NCI-H2081 treated with DMSO at 0.1 percent for 48 hours (cell line): ENCODE results near the gene DOCK10.

Experiments
- DNase-seq: peaks from one replicate; lab custom pipeline; 2025; lab: John Stamatoyannopoulos, UW

The DOCK10 gene

DNA sequence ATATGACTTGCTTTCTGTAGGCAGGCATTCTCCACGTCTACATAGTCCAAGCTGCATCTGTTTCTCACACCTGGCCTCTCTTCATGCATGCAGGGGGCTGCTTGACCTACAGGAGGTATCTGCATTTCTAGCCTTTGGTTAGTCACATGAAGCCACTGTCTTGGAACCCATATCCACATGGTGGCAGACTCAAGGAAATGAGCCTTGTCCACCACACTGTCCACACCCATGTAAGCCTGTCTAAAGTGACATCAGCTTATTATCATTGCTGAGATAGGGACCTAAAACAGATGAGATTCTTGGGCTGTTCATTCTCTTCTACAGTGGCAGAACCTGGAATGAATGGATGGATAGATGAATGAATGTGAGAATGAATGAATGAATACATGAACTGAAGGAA lies 160.4 kb downstream of the DOCK10 start:
- DNase-seq: no peak

DNA sequence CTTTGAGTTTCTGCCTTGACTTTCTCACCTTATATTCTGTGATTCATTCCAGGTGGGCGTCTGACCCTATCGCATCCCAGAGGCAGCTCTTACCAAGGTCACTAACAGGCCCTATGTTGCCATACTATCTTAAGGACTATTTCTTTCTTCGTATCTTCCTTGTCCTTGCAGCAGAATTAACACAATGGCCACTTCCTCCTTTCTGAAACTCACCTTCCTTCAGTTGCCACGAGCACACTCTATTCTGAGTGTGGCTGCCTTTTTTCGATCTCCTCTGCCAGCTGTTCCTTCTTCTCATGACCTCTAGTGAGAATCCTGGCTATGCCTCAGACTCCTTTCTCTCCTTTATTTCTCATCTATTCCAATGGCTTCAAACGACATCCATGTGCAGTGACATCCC lies 165.7 kb downstream of the DOCK10 start:
- no peak for DNase-seq

DNA sequence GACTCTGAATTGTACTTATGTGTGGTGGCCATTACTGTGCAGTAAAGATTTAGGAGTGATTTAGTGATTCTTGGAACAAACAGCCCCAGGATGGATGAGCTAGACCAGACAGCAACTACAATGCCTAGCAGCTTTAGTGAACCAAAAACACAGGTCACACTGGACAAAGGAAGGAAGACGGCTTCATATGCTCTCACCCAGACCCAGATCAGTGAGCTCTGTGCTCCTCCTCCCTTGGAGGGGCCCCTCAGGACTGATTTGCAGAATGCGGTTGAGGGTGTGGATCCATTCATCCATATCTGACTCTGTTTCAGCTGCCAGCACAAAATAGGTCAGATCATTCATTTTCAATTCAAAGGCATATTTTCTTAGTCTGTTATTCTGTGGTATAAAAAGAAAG lies 166.4 kb downstream of the DOCK10 start:
- DNase-seq: no peak

DNA sequence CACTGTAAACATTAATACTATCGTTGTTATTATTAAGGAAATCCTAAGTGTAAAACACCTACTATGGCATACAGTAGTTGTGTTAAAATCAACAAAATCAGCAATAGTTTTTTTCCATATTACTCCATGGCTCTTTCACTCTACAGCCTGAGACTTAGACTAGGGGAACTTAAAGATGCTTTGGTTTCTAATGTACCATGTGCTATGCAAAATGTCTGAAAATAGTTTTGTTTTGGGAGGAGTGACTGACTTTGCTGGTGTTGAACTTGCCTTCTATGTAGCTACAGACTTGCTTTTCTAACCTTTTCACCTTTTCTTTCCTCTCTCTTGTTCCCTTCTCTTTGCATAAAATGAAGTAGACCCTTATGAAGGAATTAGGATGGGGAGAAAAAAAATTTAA lies 167.1 kb downstream of the DOCK10 start:
- no peak for DNase-seq

DNA sequence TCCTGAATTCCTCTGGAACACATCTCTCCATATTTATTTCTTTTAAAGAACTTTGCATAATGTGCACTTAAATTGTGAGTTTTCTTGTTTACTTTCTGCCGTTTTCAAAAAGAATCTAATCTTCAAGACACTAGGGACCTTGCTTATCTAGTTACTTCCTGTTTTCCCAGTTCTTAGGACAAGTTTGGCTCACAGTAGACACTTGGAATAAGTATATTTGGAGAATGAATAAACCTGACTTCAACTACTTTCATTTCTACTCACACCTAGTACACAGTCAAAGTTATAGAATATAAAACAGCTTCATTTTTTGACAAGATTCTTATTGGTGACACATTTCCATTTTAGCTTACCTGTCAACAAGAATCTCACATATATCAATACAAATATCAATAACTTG lies 170.5 kb downstream of the DOCK10 start:
- DNase-seq: no peak

DNA sequence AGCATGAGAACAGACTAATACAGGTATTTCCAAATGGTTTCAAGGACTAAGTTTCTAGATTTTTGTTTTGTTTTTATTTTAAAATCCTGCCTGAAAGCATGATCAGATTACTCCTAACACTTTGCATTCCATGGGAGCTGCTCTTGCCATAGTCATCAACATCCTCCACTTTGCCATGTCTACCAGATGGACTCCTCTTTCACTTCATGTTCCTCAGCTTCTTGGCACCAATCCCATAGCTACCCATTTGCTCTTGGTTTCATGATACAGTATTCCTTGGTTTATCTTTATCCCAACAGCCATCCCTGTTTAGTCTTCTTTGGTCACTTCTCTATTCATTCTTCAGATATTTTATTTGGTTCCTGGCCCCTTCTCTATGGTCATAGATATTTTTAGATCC lies 171.9 kb downstream of the DOCK10 start:
- no peak for DNase-seq

DNA sequence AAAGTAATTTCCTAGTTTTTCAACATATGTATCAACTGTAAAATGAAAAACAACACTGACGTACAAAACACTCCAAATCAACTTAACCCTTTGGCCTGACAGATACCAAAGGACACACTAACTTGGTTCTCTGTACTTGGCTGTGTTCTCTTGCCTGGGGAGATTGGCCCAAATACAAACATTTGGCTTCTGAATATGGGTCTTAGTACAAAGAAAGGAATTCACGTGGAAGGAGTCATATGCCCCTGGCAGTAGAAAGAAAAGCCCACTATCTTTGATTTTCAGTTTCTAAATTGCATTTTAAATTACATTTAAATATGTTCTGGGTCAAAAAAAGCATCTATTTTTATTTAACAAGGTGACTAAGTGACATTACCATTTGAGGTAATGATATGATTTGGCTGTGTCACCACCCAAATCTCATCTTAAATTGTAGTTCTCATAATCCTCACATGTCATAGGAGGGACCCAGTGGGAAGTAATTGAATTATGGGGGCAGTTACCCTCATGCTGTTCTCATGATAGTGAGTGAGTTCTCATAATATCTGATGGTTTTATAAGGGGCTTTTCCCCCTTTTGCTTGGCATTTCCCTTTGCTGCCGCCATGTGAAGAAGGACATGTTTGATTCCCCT lies 172.6 kb downstream of the DOCK10 start:
- DNase-seq: no peak

DNA sequence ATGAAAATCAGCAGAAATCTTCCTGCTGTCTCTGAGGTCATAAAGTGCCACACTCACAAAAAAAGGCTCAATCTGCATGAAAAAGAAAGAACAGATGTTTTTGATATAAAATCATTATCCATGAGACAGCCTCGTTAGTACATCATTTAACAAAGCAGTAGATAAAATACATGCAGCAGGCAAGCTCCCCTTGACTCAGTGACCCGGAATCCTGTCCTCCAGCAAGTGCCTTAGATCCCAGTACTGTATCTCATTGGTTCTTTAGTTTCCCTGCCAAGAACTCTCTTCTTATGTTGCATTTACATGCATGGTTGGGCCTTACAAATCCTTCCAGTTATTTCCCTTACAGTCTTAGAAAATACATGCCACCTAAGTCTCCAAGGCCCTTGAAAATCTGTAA lies 177.3 kb downstream of the DOCK10 start:
- DNase-seq: no peak

DNA sequence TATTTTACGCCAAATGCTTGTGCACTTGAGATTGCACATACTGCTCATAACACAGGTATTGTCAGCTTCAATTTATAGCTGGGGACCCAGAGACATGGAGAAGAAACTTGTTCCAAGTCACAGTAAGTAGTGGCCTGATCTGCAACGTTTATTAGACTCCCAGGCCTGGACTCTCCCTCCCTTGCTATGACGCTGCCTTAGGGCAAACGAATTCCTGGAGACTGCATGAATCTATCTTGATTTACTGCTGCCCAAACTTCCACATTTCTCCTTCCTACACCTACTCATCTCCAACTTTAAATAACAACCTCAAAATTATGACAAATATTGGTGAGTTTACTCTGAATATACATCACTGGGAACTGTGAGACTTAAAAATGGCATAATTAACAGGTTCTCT lies 181.0 kb downstream of the DOCK10 start:
- DNase-seq: no peak

DNA sequence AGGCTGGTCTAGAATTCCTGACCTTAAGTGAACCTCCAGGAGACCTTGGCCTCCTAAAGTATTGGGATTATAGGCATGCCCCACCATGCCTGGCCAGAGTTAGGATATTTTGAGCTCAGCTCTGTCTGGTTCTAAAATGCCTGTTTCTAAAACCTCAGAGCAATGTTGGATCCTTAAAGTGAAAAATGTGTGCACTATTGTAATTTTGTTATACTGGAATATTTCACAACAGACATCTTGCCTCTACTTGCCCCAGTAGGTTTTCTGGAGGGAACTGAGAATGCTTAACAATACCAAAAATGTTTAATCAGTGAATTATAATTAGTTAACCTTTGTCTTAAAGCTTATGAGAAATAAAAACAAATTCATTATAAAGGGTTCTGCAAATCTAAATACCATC lies 181.5 kb downstream of the DOCK10 start:
- DNase-seq: no peak

DNA sequence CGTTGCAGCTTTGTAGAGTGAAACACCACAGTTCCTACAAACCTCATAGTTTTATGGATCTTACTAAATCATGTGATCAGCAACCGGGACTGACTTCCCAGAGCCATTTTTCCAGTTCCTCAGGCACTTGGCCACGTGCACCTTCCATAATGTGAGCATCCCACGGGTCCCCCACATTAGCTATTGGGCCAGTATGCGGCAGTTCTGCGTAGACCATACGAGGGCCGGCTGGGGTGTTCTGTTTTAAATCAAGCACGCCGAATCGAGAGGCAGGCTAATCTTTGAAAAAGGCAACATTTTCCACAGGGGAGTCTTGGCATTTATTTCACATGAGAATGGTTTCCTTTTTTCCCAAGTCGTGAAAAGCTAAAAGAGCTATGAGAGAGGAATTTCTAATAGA lies 190.5 kb downstream of the DOCK10 start:
- no peak for DNase-seq

DNA sequence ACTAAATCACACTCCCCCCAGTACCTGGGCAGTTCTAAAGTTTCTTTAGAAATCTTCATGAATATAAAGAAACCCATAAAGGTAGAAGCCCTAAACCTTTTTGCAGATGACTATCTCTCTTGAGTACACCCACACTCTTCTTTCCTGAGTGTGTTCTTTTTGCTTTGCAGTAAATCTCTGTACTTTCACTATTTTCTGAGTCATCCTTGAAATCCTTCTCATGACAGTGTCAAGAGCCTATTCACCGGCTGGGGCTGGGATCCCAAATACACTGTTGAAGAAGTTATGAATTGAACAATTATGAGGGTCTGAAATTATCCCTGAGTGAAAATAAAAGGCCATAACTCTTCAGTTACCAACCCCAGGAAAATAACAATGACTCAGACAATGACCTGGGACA lies 192.2 kb downstream of the DOCK10 start:
- no peak for DNase-seq

DNA sequence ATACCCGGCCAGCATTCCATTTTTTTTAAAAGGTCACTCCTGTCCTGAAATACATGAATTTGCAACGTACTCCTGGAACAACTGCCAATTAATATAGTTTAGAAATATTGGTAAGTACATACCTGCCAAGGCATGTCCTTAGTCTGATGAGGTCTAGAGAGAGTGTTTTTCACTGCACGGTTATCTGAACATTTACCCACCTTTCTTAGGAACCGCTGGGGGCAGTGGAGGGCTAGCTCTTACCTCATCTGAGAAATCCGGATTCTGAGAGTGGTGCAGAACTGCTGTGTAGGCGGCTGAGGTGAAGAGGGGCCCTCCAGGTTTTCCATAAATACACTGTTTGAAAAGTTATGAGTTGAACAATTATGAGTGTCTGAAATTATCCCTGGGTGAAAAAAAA lies 193.0 kb downstream of the DOCK10 start:
- DNase-seq: no peak

DNA sequence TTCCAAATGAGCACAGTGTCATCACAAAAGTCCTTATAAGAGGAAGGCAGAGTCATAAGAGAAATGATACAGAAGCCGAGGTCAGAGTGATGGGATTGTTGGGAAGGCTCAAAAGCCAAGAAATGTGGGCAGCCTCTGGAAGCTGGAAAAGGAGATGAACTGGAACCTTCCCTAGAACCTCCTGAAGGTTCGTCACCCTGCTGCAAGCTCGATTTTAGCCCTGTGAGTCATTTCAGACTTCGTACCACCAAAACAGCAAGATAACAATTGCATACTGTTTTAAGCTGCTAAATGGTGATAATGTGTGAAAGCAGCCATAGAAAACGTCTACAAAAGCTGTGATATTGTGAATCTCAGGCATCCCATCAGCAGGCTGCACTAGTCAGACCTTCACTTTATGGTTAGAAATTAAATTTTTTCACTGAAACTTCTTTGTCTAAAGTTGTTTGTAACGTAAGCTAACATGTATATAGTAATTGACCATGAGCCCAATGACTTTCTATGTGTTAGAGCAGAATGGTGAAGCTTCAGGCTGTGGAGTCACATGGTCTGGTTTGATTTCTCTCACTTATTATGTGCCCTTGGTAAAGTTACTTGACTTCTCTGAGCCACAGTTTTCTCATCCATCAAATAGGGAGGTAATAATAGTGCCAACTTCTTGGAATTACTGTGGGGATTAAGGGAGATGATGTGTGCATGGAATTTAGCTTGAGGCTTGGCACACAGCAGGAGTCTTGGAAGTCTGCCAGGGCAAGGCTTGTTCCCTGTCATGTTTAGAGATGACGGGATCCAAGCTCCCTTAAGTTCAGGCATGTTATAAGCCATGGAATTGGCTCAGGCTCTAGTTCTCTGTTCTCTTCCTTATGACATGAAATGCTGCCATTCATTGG lies 194.1 kb downstream of the DOCK10 start:
- DNase-seq: no peak

DNA sequence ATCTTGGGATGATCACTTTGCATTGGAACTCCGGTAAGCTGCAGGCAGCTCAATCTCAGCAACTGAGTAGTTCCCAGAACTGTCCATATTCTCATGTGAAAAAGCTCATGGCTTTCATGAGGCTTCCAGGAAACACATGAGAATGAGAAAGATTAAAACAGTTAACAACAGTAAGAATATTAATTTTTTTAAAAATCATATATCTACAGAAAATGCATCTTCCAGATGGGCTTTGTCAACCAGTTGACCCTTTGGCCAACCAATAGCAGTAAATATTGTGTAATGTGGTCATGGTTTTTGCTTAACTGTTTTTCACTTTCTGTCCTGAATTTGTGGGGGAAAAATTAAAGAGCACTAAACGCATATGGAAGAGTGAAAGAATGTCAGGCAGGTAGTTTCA lies 194.9 kb downstream of the DOCK10 start:
- DNase-seq: no peak

DNA sequence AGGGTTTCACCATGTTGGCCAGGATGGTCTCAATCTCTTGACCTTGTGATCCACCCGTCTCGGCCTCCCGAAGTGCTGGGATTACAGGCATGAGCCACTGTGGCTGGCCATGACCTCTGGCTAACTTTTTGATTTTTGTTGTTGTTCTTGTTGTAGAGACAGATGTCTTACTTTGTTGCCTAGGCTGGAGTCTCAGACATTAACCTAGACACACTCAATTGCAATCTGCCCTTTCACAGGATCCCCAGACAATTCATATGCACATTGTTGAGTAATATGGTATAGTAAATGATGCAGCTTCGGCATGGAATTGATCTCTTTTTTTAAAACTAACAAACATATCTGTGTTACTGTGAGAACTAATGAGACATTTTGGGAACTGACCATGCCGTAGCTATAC lies 195.6 kb downstream of the DOCK10 start:
- DNase-seq: no peak

DNA sequence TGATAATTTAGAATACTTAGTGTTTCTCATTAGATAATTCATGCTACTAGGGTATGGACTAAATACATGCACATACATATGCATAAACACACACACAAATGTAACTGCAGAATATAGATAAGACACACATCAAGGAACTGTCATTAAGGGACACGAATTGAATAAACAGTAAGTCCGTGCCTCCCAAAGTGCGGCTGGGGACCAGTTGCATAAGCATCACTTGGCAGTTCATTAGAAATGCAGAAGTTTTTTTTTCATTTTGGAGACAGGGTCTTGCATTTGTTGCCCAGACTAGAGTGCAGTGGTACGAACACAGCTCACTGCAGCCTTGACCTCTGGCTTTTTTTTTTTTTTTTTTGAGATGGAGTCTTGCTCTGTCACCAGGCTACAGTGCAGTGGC lies 196.1 kb downstream of the DOCK10 start:
- no peak for DNase-seq

DNA sequence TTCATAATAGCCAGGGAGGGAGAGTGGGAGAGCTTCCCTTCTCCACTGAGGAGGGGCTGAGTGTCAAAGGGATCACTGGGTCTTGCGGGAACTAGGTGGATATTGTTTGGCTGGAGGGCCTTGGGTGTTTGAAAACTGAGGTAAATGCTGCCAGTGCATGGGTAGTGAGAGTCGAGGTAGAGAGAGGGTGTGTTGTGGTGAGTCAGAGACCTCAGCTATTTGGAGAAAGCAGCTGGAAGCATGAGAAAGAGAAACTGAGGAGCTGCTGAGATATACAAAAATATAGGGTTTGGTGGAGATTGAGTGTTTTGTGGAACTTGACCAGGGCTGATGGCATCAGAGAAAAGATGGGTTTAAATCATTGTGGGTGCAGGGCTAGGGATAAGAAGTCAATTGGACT lies 199.1 kb downstream of the DOCK10 start:
- no peak for DNase-seq

DNA sequence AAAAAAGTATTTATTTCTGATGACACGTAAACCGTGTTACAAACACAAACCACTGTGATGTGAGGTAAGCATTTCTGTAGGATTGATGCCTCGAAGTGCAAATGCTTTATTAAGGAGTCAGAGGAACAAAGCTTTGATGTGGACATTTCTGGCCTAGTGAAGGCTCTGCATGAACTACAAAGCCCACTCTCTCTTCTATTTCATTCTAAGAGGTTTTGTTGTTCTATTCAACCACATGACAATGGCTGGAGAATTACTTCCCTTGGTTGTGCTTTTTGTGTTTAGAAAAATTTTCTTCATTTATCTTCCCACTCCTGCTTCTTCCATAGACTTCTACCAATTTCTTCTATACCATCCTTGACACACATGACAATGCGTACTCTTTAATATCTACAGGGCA lies 200.4 kb downstream of the DOCK10 start:
- no peak for DNase-seq

DNA sequence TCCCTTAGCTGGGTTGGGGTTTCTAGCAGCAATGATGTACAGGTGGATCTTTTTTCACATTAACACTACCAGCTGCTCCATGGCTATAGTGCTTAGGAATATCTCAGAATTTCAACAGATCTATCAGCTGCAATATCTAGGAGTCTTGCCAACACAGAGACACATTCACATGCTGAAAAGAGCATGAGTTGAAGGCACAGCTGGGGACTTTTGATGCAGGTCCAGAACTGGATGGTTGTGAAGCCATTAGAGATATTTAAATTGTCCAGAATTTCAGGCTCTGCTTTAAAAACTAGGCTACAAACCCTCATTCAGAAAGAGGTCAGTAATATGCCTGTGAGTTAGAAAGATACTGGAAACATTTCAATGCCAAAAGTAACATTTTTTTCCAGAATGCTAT lies 203.9 kb downstream of the DOCK10 start:
- DNase-seq: no peak

DNA sequence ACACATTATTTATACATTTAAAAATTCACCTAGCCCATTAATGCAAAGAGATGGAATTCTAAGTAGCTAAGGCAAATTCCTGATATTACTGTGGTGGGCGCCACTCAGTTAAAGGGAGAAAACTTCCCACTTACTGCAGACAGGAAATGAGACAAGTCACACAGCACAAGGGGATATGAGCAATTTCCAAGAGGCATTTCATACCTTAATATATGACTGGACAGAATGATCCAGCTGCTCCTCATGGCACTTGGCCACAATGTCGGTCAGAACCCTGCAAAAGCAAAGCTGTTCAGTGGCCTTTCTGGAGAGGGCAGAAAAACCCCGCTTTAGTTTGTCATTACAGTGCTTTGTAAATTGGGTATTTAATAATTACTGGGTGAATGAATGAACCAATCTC lies 204.7 kb downstream of the DOCK10 start:
- DNase-seq: no peak

DNA sequence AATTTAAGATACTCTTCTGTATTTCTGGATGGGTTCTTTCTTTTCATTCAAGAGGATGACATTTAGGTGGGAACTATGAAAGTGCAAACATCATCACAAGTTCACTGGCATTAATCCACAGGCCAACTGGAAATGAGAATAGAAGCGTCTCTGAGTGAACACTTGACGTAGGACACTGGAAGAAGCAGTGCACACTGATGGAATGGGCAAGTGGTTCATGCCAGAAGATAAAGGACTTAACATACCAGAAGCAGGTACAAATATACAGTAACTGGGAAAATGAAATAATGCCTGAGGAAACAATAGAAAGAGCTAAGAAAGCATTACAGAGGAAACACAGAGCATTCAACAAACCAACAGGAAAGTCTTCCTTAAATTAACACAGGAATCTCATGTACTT lies 205.2 kb downstream of the DOCK10 start:
- DNase-seq: no peak

DNA sequence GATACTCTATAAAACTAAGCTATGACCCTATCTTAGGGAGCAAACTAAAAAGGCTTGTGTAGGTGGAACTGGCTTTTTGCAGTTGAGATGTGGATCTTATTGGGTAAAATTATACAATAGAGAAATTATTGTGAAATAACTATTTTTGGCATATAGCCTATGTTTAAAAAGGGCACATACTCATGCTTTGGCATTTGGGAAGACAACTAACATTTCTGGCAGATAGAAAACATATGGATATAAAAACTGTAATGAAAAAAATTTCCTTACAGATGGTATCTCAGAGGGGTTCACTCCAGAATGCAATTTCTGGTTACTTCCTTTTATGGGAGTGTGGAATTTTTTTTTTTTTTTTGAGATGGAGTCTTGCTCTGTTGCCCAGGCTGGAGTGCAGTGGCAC lies 206.0 kb downstream of the DOCK10 start:
- DNase-seq: no peak

DNA sequence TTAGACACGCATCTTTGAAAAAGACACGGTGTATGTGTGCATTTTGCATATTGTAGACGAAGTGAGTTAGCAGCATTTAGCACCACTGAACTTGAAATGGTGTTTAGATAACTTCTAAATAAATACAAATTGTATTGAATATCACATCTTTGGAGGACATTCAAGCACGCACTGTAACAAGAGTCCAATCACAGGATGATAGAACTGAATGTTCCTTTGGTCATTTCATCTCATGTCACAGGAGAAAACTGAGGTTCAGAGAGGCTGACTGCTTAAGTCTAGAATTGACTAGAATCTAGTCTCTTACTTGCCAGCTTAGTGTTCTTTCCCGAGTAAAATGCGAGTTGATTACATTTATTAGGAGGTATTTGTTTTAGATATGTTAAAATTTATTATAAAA lies 206.9 kb downstream of the DOCK10 start:
- no peak for DNase-seq
